ENCODE results near the gene MAGI2.
"Not testable (repeated sequence)": the region's sequence is repeated elsewhere in the genome, so short reads cannot be mapped to it uniquely, and the experiment has no call there.

GRCh38 chr7:79019711-79020110 is 433.8 kb downstream of the MAGI2 start:
- not testable (repeated sequence) for TF ChIP-seq CTCF (conservative IDR thresholded peaks at IDR 0.05 in 1 of 2, IDR thresholded peaks at IDR 0.05 in 1 of 2; ENCODE audit: extremely low read depth in 1 of 2, insufficient read depth in 1 of 2, low read depth in 1 of 2, low read length in 2 of 2); EZH2 (IDR thresholded peaks at IDR 0.05; ENCODE audit: borderline replicate concordance, low read length)
